Esophagus muscularis mucosa (tissue), 4 donors: Measurements from ENCODE around the gene NCOR2. TPM values are rescaled to one million over a fixed set of nuclear protein-coding genes. Genes with fewer than 3 reads are reported as not detected.

Experiments
- DNase-seq: peaks from one replicate; pipeline ENCODE4 v3.0.0-alpha.2; 2017; ENCODE audit errors: extremely low spot score
- H3K27ac ChIP-seq, 4 donors: fragments of 200-600 bp; sonication (generic); replicated peaks in 1 of 4; 1 replicate in 3 of 4; 2 replicates in 1 of 4; pipeline ENCODE4 v1.5.1; 2016 to 2019; ENCODE audit warnings: mild to moderate bottlenecking in 1 of 4
- H3K27me3 ChIP-seq, 4 donors: fragments of 200-600 bp; sonication (generic); one replicate each; pipeline versions ENCODE4 v1.5.1 to v1.6.0; 2016 to 2019
- H3K36me3 ChIP-seq, 4 donors: fragments of 200-600 bp; sonication (generic); one replicate each; pipeline ENCODE4 v1.5.1; 2016 to 2019
- H3K4me1 ChIP-seq, 4 donors: fragments of 200-600 bp; sonication (generic); one replicate each; pipeline ENCODE4 v1.5.1; 2016 to 2019
- H3K4me3 ChIP-seq, 4 donors: fragments of 200-600 bp; sonication (generic); 1 replicate in 2 of 4; 2 replicates in 2 of 4; pipeline ENCODE4 v1.5.1; 2016 to 2019; ENCODE audit warnings: mild to moderate bottlenecking in 4 of 4, moderate library complexity in 1 of 4
- H3K9me3 ChIP-seq, 4 donors: fragments of 200-600 bp; sonication (generic); 1 replicate in 3 of 4; 2 replicates in 1 of 4; pipeline ENCODE4 v1.5.1; 2016 to 2019
- EP300 ChIP-seq: sonication (generic); formaldehyde crosslinking; IDR thresholded peaks from one replicate; pipeline ENCODE4 v1.6.1; 2017; ENCODE audit warnings: antibody characterized with exemption
- POLR2A ChIP-seq: fragments of 450-650 bp; IDR thresholded peaks from one replicate; pipeline ENCODE4 v1.6.1; 2017; ENCODE audit warnings: antibody characterized with exemption, moderate library complexity, mild to moderate bottlenecking, low read depth
- POLR2AphosphoS5 ChIP-seq, 2 donors: sonication (generic); formaldehyde crosslinking; IDR thresholded peaks; one replicate each; pipeline ENCODE4 v1.6.1; 2017; ENCODE audit warnings: antibody characterized with exemption in 2 of 2
- WGBS: methylation state at CpG from one replicate; pipeline ENCODE4 v1.1.5; 2018; 5-methylcytosine and 5-hydroxymethylcytosine counted together
- intact Hi-C: fragments of 100-400 bp; cut with DNase I; formaldehyde crosslinking; loops from one replicate; pipeline ENCODE4 v1.15.1; 2023
- total RNA-seq, 4 donors: library from RNA; depleted of rRNA; stranded (reverse); fragments of >200 nt; gene quantifications; one replicate each; pipeline versions ENCODE4 v1.1.0 to v1.2.1, GENCODE V29; 2016
- TF ChIP-seq, protein P1 (sequence below), 3 experiments: fragments of 200-600 bp in 2 of 3; fragments of 450-650 bp in 1 of 3; sonication (generic) in 2 of 3; IDR thresholded peaks; one replicate each; pipeline ENCODE4 v1.5.1; 2017 to 2019; ENCODE audit warnings: antibody characterized with exemption in 3 of 3, mild to moderate bottlenecking in 2 of 3, moderate library complexity in 1 of 3

NCOR2 gene
- total RNA-seq: 100 to 1,000 TPM; 107 to 188 (median 131) TPM

DNA sequence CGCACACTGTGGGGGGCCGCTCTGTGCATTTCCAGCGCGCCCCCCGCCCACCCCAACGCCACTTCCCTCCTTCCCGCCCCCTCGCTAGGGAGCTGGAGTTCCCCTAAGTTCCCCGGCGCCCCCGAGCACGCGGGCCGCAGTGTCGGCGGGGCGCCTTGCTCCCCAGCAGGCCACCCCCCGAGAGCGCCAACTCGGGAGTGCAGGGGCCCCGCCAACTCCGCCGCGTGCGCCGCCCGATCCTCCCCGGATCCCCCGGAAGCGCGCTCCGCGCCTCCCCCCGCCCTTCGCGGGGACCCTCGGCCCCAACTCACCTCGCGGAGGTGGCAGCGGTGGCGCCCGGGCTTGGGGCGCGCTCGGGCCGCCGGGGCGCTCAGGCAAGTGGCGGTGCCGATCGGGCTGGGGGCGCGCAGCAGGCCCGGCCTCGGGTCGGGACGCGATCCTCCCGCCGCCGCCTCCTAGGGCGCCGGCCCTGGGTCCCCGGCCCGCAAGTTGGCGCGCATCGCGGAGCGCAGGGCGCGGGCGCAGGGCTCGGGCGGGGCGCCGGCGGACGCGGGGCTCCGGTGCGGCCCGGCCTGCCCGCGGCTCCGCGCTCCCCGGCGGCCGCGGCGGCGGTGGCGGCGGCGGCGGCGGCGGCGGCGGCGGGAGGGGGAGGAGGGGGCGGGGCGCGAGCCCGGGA is at the start of gene NCOR2:
Gene NCOR2, minus strand, starts transcription at position 616 of the 676 bp plus-strand sequence. CDS start 72,361 bp downstream, outside the sequence.
- TF ChIP-seq, protein P1, sequence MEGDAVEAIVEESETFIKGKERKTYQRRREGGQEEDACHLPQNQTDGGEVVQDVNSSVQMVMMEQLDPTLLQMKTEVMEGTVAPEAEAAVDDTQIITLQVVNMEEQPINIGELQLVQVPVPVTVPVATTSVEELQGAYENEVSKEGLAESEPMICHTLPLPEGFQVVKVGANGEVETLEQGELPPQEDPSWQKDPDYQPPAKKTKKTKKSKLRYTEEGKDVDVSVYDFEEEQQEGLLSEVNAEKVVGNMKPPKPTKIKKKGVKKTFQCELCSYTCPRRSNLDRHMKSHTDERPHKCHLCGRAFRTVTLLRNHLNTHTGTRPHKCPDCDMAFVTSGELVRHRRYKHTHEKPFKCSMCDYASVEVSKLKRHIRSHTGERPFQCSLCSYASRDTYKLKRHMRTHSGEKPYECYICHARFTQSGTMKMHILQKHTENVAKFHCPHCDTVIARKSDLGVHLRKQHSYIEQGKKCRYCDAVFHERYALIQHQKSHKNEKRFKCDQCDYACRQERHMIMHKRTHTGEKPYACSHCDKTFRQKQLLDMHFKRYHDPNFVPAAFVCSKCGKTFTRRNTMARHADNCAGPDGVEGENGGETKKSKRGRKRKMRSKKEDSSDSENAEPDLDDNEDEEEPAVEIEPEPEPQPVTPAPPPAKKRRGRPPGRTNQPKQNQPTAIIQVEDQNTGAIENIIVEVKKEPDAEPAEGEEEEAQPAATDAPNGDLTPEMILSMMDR (IDR thresholded peaks at IDR 0.05): no peak
- TF ChIP-seq POLR2AphosphoS5 (IDR thresholded peaks at IDR 0.05) (no peak), EP300 (no peak), POLR2A (no peak)
- Histone ChIP-seq H3K36me3 (no peaks in the 10 kb centered on the region), H3K4me3 (peak within 1 kb of the TSS; percentile 79 to 96 (median 88)), H3K4me1 (peaks cover 55 to 66% (median 60%) of the 10 kb centered on the region in 4 donors), H3K9me3 (no peaks in the 10 kb centered on the region), H3K27ac (peak within 1 kb of the TSS; percentile 92 to 99 (median 97)), H3K27me3 (no peaks in the 10 kb centered on the region)
- intact Hi-C loops: no loop called here
- DNase-seq: no peak
- WGBS: no CpG with 5 or more reads among the region's 106 CpGs

DNA sequence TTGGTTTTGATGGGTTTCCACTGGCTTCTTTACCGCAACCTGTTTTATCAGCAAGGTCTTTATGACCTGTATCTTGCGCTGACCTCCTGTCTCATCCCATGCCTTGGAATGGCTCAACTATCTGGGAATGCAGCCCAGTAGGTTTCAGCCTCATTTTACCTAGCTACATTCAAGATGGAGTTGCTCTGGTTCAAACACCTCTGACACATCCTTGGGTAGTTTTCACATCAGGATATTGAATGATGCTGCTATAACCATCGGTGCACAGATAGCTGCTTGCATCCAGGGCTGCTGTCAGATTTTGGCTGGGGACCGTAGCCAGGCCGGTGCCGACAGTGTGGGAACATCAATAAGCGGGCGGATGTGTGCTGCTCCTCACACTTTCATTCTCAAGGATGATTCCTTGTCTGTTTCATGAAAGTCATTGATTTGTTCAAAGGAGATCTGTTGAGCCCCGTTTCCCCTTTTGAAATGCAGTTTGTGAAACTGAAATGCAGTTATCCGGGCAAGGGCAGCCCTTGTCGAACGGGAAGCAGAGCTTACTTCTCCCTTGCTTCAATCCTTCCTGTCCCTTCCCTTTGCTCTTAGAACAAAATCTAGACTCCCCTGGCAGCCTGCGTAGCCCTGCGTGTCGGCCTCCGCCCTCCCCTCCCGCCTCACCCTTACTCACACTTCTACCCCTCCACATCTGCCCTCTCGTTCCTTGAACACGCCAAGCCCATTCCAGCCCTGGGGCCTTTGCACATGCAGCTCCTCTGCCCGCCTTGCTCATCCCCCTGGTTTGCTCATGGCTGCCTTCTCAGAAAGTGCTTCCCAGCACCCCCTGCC is 49.2 kb upstream of the NCOR2 start:
- intact Hi-C loops: no loop called here

GRCh38 chr12:124614512-124615292 is 47.3 kb upstream of the NCOR2 start:
- no peaks in the 10 kb centered on the region for H3K36me3 ChIP-seq
- TF ChIP-seq, protein P1 (IDR thresholded peaks at IDR 0.05): no peak
- TF ChIP-seq EP300 (no peak), POLR2A (no peak), POLR2AphosphoS5 (IDR thresholded peaks at IDR 0.05) (no peak)
- no peaks in the 10 kb centered on the region for H3K27me3 ChIP-seq
- intact Hi-C loops: no loop called here
- no peak for DNase-seq
- no peak overlapping the region for H3K4me3 ChIP-seq
- WGBS: 93% methylated on average over 5 of the region's 6 CpGs
- no peak overlapping the region for H3K27ac ChIP-seq
- peaks cover 3 to 19% (median 9%) of the 10 kb centered on the region in 4 donors for H3K4me1 ChIP-seq
- H3K9me3 ChIP-seq: no peaks in the 10 kb centered on the region

More for the DNA sequence above, 49.2 kb upstream of the NCOR2 start:
- Histone ChIP-seq H3K4me3 (no peak overlapping the region), H3K4me1 (peaks cover 3 to 29% (median 21%) of the 10 kb centered on the region in 4 donors), H3K27ac (no peak overlapping the region), H3K36me3 (no peaks in the 10 kb centered on the region), H3K27me3 (peaks cover 0 to 6% (median 0%) of the 10 kb centered on the region in 4 donors), H3K9me3 (no peaks in the 10 kb centered on the region)
- WGBS: 79% methylated on average over 20 of the region's 20 CpGs
- TF ChIP-seq, protein P1 (IDR thresholded peaks at IDR 0.05): no peak
- TF ChIP-seq POLR2A: no peak
- no peak for TF ChIP-seq EP300
- TF ChIP-seq POLR2AphosphoS5 (IDR thresholded peaks at IDR 0.05): no peak
- no peak for DNase-seq

GRCh38 chr12:124613151-124613585 is 45.8 kb upstream of the NCOR2 start:
- Histone ChIP-seq H3K27ac (peak overlapping the region in 1 of 4 donors; percentile 13), H3K4me1 (peaks cover 16 to 34% (median 24%) of the 10 kb centered on the region in 4 donors), H3K4me3 (no peak overlapping the region), H3K36me3 (no peaks in the 10 kb centered on the region), H3K9me3 (no peaks in the 10 kb centered on the region), H3K27me3 (no peaks in the 10 kb centered on the region)
- 62% methylated on average over 3 of the region's 3 CpGs for WGBS
- intact Hi-C loops: no loop called here
- no peak for DNase-seq
- TF ChIP-seq EP300: no peak
- TF ChIP-seq POLR2AphosphoS5 (IDR thresholded peaks at IDR 0.05): peak; percentile 6 to 35
- TF ChIP-seq, protein P1 (IDR thresholded peaks at IDR 0.05): no peak
